Transverse colon (tissue), 4 donors: Measurements from ENCODE around the gene PGM5.
"Not testable (repeated sequence)": the region's sequence is repeated elsewhere in the genome, so short reads cannot be mapped to it uniquely, and the experiment has no call there.

Source experiments
- CTCF ChIP-seq, 5 experiments: fragments of 200-600 bp in 3 of 5; fragments of 450-650 bp in 2 of 5; sonication (generic) in 3 of 5; IDR thresholded peaks; 1 replicate in 2 of 5; 2 replicates in 3 of 5; pipeline ENCODE4 v1.5.1; 2016 to 2017; ENCODE audit warnings: antibody characterized with exemption in 5 of 5, inconsistent platforms in 3 of 5, mild to moderate bottlenecking in 2 of 5, moderate library complexity in 1 of 5
- EP300 ChIP-seq: sonication (generic); formaldehyde crosslinking; IDR thresholded peaks from one replicate; pipeline ENCODE4 v1.6.1; 2017; ENCODE audit warnings: antibody characterized with exemption, low read depth
- POLR2A ChIP-seq: fragments of 450-650 bp; IDR thresholded peaks from one replicate; pipeline ENCODE4 v1.6.1; 2016; ENCODE audit warnings: antibody characterized with exemption, mild to moderate bottlenecking, moderate library complexity
- POLR2AphosphoS5 ChIP-seq, 3 donors: sonication (generic); formaldehyde crosslinking; IDR thresholded peaks; one replicate each; pipeline ENCODE4 v1.6.1; 2016; ENCODE audit warnings: antibody characterized with exemption in 3 of 3

DNA sequence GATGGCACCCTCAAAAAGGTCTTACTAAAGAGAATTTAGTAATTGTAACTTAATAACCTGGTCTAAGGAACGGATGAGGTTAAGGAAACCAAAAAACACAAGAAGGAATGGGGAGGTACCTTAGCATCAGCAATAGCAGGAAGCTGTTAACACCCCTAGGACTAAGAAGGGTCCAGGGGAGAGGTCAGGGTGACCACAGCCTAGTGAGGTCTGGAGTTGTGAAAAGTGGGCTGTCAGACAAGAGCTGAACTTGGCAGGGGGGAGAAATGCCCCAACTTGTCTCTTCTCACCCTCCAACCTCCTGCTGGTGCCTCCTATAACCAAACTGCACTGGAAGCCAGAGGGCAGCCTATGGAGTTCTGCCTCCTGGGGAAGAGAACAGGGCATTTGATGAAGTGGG, 41.9 kb downstream of the PGM5 start:
- not testable (repeated sequence) for TF ChIP-seq POLR2A; CTCF (IDR thresholded peaks at IDR 0.05); POLR2AphosphoS5 (IDR thresholded peaks at IDR 0.05); EP300
